Naive B cell (primary cell): ENCODE measurements around the gene KRTAP13-2. TPM values are rescaled to one million over a fixed set of nuclear protein-coding genes. Genes with fewer than 3 reads are reported as not detected.

Source experiments
- ATAC-seq, 2 donors: fragments of 150-1000 bp; cut with Tn5 transposase; 2 replicates each; pipeline ENCODE4 v1.10.0; 2021; ENCODE audit warnings: low read depth in 2 of 2, mild to moderate bottlenecking in 2 of 2, moderate library complexity in 2 of 2
- DNase-seq: peaks from one replicate; pipeline ENCODE4 v3.0.0; 2022
- H3K27ac Mint-ChIP-seq, 6 donors: one replicate each; pipeline ENCODE4 v1.8.0; 2020 to 2022; ENCODE audit warnings: mild to moderate bottlenecking in 6 of 6, mixed read lengths in 6 of 6, moderate library complexity in 5 of 6, inconsistent platforms in 2 of 6
- H3K27me3 Mint-ChIP-seq, 3 donors: one replicate each; pipeline ENCODE4 v1.8.0; 2021 to 2022; ENCODE audit warnings: mixed read lengths in 3 of 3, mild to moderate bottlenecking in 1 of 3
- H3K36me3 Mint-ChIP-seq, 2 donors: one replicate each; pipeline ENCODE4 v1.8.0; 2020 to 2022; ENCODE audit warnings: mixed read lengths in 2 of 2, inconsistent platforms in 1 of 2, mild to moderate bottlenecking in 1 of 2
- H3K4me1 Mint-ChIP-seq, 3 donors: one replicate each; pipeline ENCODE4 v1.8.0; 2020 to 2022; ENCODE audit warnings: mixed read lengths in 3 of 3, inconsistent platforms in 1 of 3, mild to moderate bottlenecking in 1 of 3, moderate library complexity in 1 of 3
- H3K4me3 Mint-ChIP-seq, 8 donors: one replicate each; pipeline ENCODE4 v1.8.0; 2020 to 2022; ENCODE audit warnings: mild to moderate bottlenecking in 8 of 8, mixed read lengths in 8 of 8, moderate library complexity in 8 of 8, inconsistent platforms in 2 of 8
- H3K9me3 Mint-ChIP-seq, 7 donors: one replicate each; pipeline ENCODE4 v1.8.0; 2020 to 2022; ENCODE audit warnings: mixed read lengths in 7 of 7, mild to moderate bottlenecking in 5 of 7, inconsistent platforms in 2 of 7, moderate library complexity in 1 of 7
- polyA plus RNA-seq, 6 donors: library from polyadenylated mRNA; unstranded; fragments of 300-500 nt; fragmentation: Illumina TruSeq; gene quantifications; one replicate each; pipeline ENCODE4 v1.2.3, GENCODE V29; 2021; ENCODE audit warnings: low read depth in 6 of 6

KRTAP13-2 gene
- polyA plus RNA-seq, 6 donors from 2014 or later = not detected

- DNase-seq = no peak
- H3K27ac Mint-ChIP-seq = no peak overlapping the region
- peak overlapping the region in 1 of 8 donors; percentile 15 for H3K4me3 Mint-ChIP-seq
- no peaks in the 10 kb centered on the region for H3K36me3 Mint-ChIP-seq
- H3K27me3 Mint-ChIP-seq = peaks cover 0 to 4% (median 0%) of the 10 kb centered on the region in 3 donors
- no peak for ATAC-seq
- H3K9me3 Mint-ChIP-seq = peaks cover 0 to 5% (median under 1%) of the 10 kb centered on the region in 7 donors
- H3K4me1 Mint-ChIP-seq = no peaks in the 10 kb centered on the region
Observed at GRCh38 chr21:30340714-30341573, 31.1 kb downstream of the KRTAP13-2 start.

GRCh38 chr21:30338717-30339116, 33.4 kb downstream of the KRTAP13-2 start:
- DNase-seq (no peak), ATAC-seq (no peak)
- no peaks in the 10 kb centered on the region for H3K4me1 Mint-ChIP-seq
- H3K36me3 Mint-ChIP-seq = no peaks in the 10 kb centered on the region
- H3K9me3 Mint-ChIP-seq = peaks cover 0 to 2% (median 0%) of the 10 kb centered on the region in 7 donors
- H3K27ac Mint-ChIP-seq = no peak overlapping the region
- no peak overlapping the region for H3K4me3 Mint-ChIP-seq
- H3K27me3 Mint-ChIP-seq = peaks cover 0 to 4% (median 0%) of the 10 kb centered on the region in 3 donors

- no peak for DNase-seq
- Mint-ChIP-seq H3K4me1 (no peaks in the 10 kb centered on the region), H3K9me3 (peaks cover 0 to 2% (median 0%) of the 10 kb centered on the region in 7 donors)
Observed at GRCh38 chr21:30337772-30338171, 34.3 kb downstream of the KRTAP13-2 start.

GRCh38 chr21:30337276-30337744, 34.8 kb downstream of the KRTAP13-2 start, which contains the start of gene KRTAP27-1:
KRTAP27-1 (minus strand) TSS chr21:30337694; CDS start chr21:30337668, 26 bp downstream.
- peaks cover 0 to 4% (median 0%) of the 10 kb centered on the region in 3 donors for H3K27me3 Mint-ChIP-seq
- DNase-seq = no peak
- peaks cover 0 to 2% (median 0%) of the 10 kb centered on the region in 7 donors for H3K9me3 Mint-ChIP-seq

More at GRCh38 chr21:30337772-30338171, 34.3 kb downstream of the KRTAP13-2 start:
- peaks cover 0 to 4% (median 0%) of the 10 kb centered on the region in 3 donors for H3K27me3 Mint-ChIP-seq
- no peak for ATAC-seq
- H3K36me3 Mint-ChIP-seq = no peaks in the 10 kb centered on the region
- no peak overlapping the region for H3K27ac Mint-ChIP-seq
- no peak overlapping the region for H3K4me3 Mint-ChIP-seq

GRCh38 chr21:30336596-30336995, 35.5 kb downstream of the KRTAP13-2 start:
- Mint-ChIP-seq H3K9me3 (peaks cover 0 to 2% (median 0%) of the 10 kb centered on the region in 7 donors), H3K27me3 (no peaks in the 10 kb centered on the region), H3K36me3 (no peaks in the 10 kb centered on the region), H3K4me1 (no peaks in the 10 kb centered on the region), H3K27ac (no peak overlapping the region), H3K4me3 (no peak overlapping the region)
- DNase-seq = no peak
- no peak for ATAC-seq

More at GRCh38 chr21:30337276-30337744, 34.8 kb downstream of the KRTAP13-2 start, which contains the start of gene KRTAP27-1:
- H3K36me3 Mint-ChIP-seq = no peaks in the 10 kb centered on the region
- ATAC-seq = no peak
- H3K27ac Mint-ChIP-seq = no peak within 1 kb of the TSS
- no peaks in the 10 kb centered on the region for H3K4me1 Mint-ChIP-seq
- H3K4me3 Mint-ChIP-seq = no peak within 1 kb of the TSS

GRCh38 chr21:30333736-30334135, 38.3 kb downstream of the KRTAP13-2 start:
- DNase-seq (no peak), ATAC-seq (no peak)
- Mint-ChIP-seq H3K27me3 (no peaks in the 10 kb centered on the region), H3K4me3 (no peak overlapping the region), H3K4me1 (no peaks in the 10 kb centered on the region), H3K36me3 (no peaks in the 10 kb centered on the region), H3K9me3 (peaks cover 0 to 2% (median 0%) of the 10 kb centered on the region in 7 donors), H3K27ac (no peak overlapping the region)

- no peak overlapping the region for H3K27ac Mint-ChIP-seq
- H3K4me1 Mint-ChIP-seq = no peaks in the 10 kb centered on the region
- no peaks in the 10 kb centered on the region for H3K27me3 Mint-ChIP-seq
Observed at GRCh38 chr21:30332681-30333080, 39.4 kb downstream of the KRTAP13-2 start.

GRCh38 chr21:30329203-30329875, 42.7 kb downstream of the KRTAP13-2 start:
- DNase-seq = no peak
- H3K27ac Mint-ChIP-seq = no peak overlapping the region
- H3K27me3 Mint-ChIP-seq = no peaks in the 10 kb centered on the region
- H3K36me3 Mint-ChIP-seq = no peaks in the 10 kb centered on the region
- H3K4me3 Mint-ChIP-seq = no peak overlapping the region
- H3K9me3 Mint-ChIP-seq = peaks cover 3 to 39% (median 16%) of the 10 kb centered on the region in 7 donors
- no peak for ATAC-seq
- H3K4me1 Mint-ChIP-seq = no peaks in the 10 kb centered on the region

More at GRCh38 chr21:30332681-30333080, 39.4 kb downstream of the KRTAP13-2 start:
- DNase-seq = no peak
- H3K4me3 Mint-ChIP-seq = no peak overlapping the region
- peaks cover 0 to 7% (median 2%) of the 10 kb centered on the region in 7 donors for H3K9me3 Mint-ChIP-seq
- H3K36me3 Mint-ChIP-seq = no peaks in the 10 kb centered on the region
- no peak for ATAC-seq

GRCh38 chr21:30326390-30326789, 45.7 kb downstream of the KRTAP13-2 start:
- peaks cover 3 to 45% (median 17%) of the 10 kb centered on the region in 7 donors for H3K9me3 Mint-ChIP-seq
- H3K36me3 Mint-ChIP-seq = no peaks in the 10 kb centered on the region
- DNase-seq = no peak
- no peak overlapping the region for H3K4me3 Mint-ChIP-seq
- no peak overlapping the region for H3K27ac Mint-ChIP-seq
- H3K4me1 Mint-ChIP-seq = no peaks in the 10 kb centered on the region
- H3K27me3 Mint-ChIP-seq = no peaks in the 10 kb centered on the region
- no peak for ATAC-seq

Other genes with a start within 250 kb of the KRTAP13-2 start
- gene CLDN17, start 205.5 kb downstream of the KRTAP13-2 start, polyA plus RNA-seq = not detected
- not detected for gene CLDN8, start 156.2 kb downstream of the KRTAP13-2 start, polyA plus RNA-seq
- gene KRTAP24-1, start 89.3 kb downstream of the KRTAP13-2 start, polyA plus RNA-seq = not detected
- gene KRTAP25-1, start 82.8 kb downstream of the KRTAP13-2 start, polyA plus RNA-seq = not detected
- gene KRTAP26-1, start 52.0 kb downstream of the KRTAP13-2 start, polyA plus RNA-seq = not detected
- gene KRTAP27-1, start 34.6 kb downstream of the KRTAP13-2 start, polyA plus RNA-seq = not detected
- gene KRTAP23-1, start 23.7 kb downstream of the KRTAP13-2 start, polyA plus RNA-seq = not detected
- gene KRTAP13-1, start 23.8 kb upstream of the KRTAP13-2 start, polyA plus RNA-seq = not detected
- gene KRTAP13-3, start 53.7 kb upstream of the KRTAP13-2 start, polyA plus RNA-seq = not detected
- gene KRTAP13-4, start 57.9 kb upstream of the KRTAP13-2 start, polyA plus RNA-seq = not detected
- gene KRTAP15-1, start 68.0 kb upstream of the KRTAP13-2 start, polyA plus RNA-seq = not detected
- not detected for gene KRTAP19-1, start 108.1 kb upstream of the KRTAP13-2 start, polyA plus RNA-seq
- gene KRTAP19-2, start 115.2 kb upstream of the KRTAP13-2 start, polyA plus RNA-seq = not detected
- not detected for gene KRTAP19-3, start 119.7 kb upstream of the KRTAP13-2 start, polyA plus RNA-seq
- gene KRTAP19-4, start 124.9 kb upstream of the KRTAP13-2 start, polyA plus RNA-seq = not detected
- not detected for gene KRTAP19-5, start 129.9 kb upstream of the KRTAP13-2 start, polyA plus RNA-seq
- gene KRTAP19-6, start 169.6 kb upstream of the KRTAP13-2 start, polyA plus RNA-seq = not detected
- not detected for gene KRTAP19-7, start 189.0 kb upstream of the KRTAP13-2 start, polyA plus RNA-seq
- not detected for gene KRTAP22-2, start 218.1 kb upstream of the KRTAP13-2 start, polyA plus RNA-seq
- gene KRTAP6-3, start 220.2 kb upstream of the KRTAP13-2 start, polyA plus RNA-seq = not detected
- gene KRTAP6-2, start 226.6 kb upstream of the KRTAP13-2 start, polyA plus RNA-seq = not detected
- not detected for gene KRTAP22-1, start 228.8 kb upstream of the KRTAP13-2 start, polyA plus RNA-seq
- not detected for gene KRTAP6-1, start 241.7 kb upstream of the KRTAP13-2 start, polyA plus RNA-seq
- not detected for gene KRTAP20-1, start 244.2 kb upstream of the KRTAP13-2 start, polyA plus RNA-seq
- not detected for gene KRTAP20-4, start 248.4 kb upstream of the KRTAP13-2 start, polyA plus RNA-seq